Suppressor macrophage (primary cell): ENCODE data around the gene DCAF16.
A peak's percentile ranks its signal among the peaks of the same experiment; 100 is the strongest.

ENCODE experiments used
- DNase-seq, 4 experiments: peaks; one replicate each; pipeline ENCODE4 v3.0.0-alpha.2; 2020 to 2022

The DCAF16 gene

DNA sequence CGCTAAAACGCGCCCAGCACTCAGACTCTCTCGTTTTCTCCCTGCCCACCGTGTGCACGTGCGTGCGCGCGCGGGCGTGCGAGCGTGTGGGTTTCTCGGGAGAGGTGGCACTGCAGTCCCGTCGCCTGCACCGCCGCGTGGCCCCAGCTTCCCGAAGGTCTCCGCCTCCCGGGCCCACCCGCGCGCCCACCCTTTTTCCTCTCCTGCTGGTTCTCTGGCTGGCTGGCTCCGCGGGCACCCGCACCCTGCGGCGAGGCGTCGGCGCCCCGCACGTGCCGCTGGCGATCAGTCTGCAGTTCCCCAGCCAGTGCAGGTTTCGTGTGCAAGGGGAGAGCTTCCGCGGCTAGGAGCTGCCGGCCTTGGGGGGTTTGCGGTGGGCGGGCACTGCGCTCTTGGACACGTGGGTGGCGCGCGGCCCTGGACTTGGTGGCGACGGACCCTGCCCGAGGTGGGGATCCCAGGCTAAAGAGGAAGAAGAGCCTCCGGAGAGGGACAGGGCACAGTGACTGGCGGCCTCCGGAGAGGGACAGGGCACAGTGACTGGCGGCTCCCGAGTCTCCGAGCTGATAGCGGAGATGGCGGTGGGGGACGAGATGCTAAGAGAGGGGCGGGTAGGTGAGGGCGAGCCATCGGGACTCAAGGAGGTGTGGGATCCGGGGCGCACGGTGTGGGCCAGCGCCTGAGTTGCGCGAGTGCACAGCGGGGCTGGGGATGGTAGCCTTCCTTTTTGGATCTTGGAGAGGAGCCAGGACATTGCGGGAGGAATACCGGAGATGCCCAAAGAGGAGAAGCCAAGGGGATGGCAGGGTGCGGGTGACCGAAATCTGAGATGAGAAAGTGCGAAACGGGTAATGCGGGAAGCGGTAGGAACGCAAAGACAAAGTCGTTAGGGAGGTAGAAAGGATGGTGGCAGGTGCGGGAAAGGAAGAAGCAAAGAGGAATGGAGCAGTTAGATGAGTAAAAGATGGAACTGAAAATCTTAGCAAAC is 29.0 kb downstream of the DCAF16 start, which contains the start of gene FAM184B:
TSS of gene FAM184B (minus strand) at position 322 of the 988 bp plus-strand sequence. CDS start 322 bp downstream, outside the sequence.
- DNase-seq, result peak in 3 of 4 experiments; percentile 15 to 25 (median 16)

DNA sequence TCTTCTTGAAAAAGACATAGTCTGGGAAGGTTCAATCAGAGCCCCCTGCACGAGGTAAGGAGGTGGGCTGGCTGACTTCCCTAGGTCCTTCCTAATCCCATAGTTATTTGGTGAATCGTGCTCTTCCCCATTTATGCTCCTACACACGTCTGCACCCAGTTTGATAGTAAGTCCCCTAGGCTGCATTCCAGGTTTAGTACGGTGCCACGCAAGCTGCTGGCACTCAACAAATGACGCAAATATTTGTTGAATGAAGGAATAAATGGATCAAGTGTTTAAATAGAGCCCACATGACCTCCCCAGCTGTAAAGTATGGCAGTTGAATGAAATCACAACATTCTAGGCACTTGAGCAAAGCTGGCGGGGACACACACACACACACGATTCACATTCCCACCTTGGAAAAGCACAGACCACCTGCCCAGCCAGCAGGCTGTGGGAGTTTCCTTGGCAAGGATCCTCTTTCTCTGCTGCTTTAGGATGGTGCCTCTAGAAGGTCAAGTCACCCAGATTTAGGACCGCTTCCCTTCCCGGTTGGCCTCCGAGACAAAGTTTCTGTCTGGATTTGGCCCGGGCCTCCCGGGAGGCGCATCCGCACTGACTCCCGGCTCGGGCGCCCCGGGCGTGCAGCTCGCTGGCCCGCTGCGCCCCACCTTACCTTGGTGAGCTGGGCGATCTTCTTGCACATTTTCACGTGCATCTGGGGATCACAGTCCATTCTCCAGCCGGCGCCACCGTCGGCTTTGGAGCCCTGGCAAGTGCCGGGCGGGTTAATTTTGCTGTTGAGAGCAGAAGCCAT is 29.9 kb downstream of the DCAF16 start:
- DNase-seq, result peak in 1 of 4 experiments; percentile 11

DNA sequence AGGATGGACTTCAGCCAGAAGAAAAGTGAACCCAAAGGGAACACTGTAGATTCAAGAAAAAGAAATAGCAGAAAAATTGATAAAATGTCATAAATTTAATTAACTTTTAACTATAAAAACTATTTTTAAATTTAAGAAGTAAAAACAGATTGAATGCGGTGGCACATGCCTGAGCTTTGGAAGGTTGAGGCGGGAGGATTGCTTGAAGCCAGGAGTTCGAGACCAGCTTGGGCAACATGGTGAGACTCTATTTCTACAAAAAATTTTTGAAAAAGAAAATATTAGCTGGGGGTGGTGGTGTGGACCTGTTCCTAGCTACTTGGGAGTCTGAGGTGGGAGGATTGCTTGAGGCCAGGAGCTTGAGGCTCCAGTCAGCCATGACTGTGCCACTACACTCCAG is 32.1 kb downstream of the DCAF16 start:
- DNase-seq, result no peak

DNA sequence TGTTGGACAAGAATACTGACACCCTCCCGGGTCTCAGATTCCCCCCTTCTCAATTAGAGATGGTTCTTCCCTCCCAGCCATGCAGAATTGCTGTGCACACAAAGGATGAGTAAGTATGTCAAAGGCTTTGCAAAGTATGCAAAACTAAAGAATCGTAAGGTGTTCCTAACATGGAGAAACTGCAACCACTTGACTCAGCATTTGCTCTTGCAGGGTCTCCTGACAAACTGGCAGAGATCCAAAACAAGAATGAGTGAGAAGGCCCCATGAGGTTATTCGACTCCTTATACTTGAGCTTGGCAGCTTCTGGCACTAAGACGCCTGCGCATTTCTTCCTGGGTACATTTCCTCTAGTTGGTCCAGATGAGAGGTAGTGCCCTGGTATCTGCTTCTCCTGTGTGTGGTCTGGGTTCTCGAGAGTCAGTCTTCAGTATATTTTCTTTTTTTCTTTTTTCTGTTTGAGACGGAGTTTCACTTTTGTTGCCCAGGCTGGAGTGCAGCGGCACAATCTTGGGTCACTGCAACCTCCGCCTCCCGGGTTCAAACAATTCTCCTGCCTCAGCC is 37.3 kb downstream of the DCAF16 start:
- DNase-seq, result no peak

DNA sequence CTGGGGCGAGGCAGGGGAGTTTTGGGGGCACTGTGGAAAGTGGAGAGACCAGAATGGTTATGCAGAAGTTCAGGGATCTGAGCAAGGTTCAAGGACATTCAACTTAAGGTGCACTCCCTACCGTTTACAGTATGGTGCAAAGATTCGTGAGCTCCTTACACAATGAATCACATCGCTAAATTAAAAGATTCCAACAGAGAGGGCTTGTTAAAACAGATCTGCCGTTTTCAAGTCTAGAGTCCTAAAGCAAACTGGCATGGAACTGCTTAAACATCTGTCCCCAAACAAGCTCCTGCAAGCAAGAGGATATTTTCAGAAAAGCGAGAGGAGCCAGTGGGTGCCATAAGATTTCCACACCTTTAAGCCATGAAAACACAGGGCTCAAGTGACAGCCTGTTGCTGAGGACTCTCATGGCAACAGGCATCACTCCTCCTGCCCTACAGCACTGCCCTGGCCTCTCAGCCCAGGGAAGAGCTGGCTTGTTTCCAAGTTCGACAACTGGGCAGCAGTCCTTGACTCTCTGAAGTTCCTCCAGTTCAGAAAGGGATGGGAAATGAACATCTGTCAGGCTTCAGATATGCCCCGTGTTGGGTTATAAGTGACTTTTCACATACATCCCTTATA is 39.2 kb downstream of the DCAF16 start:
- no peak for DNase-seq

DNA sequence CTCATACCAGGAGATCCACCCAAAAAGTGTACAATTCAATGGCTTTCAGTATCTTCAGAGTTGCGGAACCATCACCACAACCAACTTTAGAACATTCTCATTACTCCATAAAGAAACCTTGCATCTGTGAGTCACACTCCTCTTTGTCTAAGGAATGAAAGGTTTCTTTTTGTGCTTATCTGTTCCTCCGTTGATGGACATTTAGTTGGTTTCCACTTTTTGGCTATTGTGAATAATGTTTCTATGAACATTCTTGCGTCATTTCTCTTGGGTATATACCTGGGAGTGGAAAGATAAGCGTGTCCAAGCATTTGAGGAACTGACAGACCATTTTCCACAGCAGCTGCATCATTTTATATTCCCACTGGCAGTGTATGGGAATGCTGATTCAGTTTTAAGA is 39.7 kb downstream of the DCAF16 start:
- DNase-seq, result no peak

DNA sequence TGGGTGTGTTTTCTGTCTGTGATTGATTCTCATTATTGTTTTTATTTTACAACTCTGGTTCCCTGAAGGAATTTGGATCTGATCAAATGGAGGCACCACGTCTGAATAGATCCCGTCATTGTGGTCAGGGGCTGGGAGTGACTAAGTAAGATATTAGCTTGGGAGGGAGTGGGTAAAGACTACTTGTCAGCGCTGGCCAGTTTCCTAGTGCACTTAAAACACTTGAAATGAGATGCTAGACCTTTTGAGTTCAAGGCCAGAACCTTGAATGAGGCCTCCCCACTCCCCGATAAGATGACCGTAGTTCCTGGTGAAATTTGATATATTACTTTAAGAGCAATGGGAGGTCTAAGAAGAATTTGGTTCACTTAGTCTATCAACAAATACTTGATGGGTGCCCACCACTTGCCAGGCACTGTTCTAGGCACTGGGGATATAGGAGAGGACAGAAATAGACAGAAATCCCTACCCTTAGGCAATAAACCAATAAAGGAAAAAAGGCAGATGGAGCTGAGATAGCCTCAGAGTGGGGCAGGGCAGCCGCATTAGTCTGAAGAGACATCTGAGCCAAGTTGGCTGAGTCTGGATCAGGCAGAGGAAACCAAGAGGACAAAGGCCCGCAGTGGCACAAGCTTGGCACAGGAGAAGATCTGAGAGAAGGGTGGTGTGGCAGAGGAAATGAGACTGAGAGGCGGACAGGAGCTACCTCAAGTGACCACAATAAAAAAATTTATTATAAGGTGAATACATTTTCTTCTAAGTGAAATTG is 41.0 kb downstream of the DCAF16 start:
- DNase-seq, result no peak

DNA sequence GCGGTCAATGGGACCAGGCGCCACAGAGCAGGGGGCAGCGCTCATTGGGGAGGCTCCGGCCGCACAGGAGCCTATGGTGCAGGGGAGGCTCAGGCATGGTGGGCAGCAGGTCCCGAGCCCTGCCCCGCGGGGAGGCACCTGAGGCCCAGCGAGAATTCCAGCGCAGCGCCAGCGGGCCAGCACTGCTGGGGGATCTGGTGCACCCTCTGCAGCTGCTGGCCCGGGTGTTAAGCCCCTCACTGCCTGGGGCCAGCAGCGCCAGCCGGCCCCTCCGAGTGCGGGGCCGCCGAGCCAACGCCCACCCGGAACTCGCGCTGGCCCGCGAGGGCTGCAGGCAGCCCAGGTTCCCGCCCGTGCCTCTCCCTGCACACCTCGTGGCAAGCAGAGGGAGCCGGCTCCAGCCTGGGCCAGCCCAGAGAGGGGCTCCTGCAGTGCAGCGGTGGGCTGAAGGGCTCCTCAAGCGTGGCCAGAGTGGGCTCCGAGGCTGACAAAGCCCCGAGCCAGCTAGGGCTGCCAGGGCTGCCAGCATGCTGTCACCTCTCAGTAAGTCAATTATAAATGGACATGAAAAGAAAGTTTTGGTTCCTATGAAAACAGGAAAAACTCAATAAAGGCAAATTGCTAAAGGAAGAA is 43.6 kb downstream of the DCAF16 start:
- no peak for DNase-seq

DNA sequence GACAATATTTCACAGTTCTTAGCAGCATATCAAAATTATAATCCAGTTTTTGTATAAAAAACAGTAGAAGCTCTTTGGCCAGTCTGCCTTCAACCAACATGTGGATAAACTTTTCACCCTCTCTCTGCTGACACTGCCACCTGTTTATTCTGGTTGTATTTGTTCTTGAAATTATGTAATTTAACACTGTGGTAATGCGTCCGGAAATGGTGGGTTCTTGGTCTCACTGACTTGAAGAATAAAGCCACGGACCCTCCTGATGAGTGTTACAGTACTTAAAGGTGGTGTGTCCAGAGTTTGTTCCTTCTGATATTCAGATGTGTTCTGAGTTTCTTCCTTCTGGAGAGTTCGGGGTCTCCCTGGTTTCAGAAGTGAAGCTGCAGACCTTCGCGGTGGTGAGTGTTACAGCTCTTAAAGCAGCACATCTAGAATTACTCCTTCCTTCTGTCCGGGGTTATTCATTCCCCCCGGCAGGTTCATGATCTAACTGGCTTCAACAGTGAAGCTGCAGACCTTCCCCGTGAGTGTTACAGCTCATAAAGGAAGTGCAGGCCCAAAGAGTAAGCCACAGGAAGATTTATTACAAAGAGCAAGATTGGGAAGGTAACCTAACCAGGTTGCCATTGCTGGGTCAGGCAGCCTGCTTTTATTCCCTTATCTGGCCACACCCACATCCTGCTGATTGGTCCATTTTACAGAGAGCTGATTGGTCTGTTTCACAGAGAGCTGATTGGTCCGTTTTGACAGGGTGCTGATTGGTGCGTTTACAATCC is 44.9 kb downstream of the DCAF16 start:
- no peak for DNase-seq

DNA sequence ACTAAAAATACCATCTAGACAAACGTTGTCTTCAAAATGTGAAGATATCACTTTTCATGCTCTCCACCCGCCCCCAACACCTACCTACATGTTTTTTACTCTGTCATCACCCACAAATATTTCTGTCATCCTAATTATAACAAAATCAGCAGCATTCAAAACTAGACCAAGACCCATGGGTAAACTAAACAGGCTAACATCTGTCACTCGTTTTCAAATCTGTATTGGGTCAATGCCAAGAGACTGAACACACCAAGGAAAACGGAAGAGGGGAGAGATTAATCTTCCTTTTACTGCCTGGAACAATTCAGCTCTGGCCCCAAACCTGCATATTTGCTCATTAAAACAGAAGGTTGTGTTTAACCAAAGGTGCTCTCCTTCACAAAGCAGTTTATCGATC is 46.6 kb downstream of the DCAF16 start:
- DNase-seq, result no peak

DNA sequence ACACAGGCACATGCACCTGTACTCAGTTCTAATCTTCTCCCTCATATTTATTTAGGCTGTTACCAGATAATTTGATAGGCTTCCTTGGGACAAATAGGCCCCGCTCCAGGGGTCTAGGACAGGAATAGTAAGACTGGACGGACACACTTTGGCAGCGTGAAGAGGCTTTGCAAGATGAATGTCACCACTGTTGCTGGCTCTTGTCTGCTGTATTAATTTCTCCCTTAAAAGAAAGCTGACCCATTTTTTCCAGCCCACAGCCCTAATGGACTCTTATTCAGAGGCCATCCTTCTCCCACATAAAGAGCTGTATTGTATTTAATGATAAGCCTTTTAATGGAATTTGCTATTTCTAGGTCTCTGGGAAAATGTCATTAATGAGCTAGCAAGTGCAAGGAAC is 47.1 kb downstream of the DCAF16 start:
- DNase-seq, result no peak

DNA sequence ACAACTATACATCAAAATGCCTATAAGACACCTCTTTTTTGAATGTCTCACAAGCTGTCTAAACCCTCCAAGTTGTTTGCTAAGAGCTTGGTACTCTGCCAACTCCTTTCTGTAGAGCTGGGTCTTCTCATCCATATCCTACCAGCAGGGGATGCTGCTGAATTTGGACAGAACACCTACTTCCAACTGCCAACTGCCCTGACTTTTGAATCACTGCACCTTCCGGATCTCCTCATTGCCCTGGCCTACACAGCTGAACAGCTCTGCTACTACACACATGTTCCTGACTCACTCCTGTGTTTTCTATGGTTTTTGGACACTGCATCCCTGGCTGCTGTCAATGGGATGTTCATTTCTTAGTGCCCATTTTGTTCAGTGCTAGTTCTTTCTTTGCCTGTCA is 47.8 kb downstream of the DCAF16 start:
- no peak for DNase-seq

DNA sequence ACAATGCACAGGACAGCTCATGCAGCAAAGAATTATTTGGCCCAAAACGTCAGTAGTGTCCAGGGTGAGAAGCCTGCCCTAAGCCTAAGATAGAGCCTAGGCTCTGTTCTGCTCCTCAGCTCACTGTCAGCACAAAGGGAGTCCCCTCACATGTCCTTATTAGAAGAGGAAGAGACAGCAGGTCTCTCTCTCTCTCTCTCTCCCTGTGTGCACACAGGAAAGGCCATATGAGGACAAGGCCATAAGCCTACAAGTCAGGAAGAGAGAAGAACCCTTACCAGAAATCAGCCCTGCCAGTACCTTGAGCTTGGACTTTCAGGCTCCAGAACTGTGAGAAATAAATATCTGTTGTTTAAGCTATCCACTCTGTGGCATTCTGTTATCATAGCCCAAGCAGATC is 49.5 kb downstream of the DCAF16 start:
- DNase-seq, result peak in 2 of 4 experiments; percentile 6 to 12

DNA sequence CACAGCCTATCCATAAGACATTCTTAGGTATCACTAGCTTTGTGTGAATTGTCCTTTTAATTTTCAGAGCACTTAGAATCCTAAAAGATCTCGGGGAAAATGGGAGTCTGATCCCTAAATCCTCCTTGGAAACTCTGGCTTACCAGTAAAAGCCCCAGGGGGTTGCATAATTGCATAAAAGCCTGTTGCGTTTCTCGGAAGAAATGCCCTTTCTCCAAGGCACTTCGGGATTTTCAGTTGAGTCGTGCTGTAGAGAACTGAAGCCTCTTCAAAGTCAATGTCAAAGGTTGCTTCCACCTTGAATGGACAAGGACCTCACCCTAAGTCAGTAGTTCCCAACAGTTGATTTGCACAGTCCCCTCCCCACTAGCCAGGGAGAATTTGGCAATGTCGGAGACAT is 49.9 kb downstream of the DCAF16 start:
- DNase-seq, result no peak

DNA sequence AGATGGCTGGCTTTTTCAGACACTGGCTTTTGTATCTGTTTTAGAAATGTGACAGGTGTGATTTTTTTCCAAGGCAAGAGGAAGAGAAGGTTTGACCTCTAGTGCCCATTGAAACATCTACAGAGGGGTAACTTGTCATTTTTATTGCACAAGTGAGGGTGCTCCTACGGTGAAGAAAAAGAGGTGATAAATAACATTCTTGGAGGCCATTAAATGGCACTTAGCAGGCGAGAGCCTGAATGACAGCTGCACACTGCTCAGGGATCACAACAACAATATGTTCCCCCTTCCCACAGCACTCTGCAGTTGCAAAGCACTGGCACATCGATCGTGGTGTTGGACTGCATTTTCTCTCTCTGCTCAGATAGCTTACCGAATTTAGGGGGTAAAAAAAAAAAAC is 52.1 kb downstream of the DCAF16 start:
- DNase-seq, result no peak

DNA sequence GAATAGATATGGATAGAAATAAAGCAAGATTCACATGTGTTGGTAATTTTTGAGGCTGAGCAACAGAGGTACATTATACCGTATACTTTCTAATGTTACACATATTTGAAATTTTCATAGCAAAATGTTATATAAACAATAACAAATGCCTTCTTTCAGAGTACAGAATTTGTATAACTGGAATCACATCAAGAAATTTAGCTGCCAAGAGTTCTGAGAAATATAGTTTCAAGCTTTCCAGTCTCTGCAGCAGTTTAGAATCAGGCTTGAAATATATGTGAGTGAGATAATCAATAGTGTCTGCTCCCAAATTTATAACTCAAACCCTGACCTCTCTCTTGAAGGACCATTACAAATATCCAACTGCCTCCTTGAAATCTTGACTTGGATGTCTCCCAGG is 52.9 kb downstream of the DCAF16 start:
- DNase-seq, result no peak

DNA sequence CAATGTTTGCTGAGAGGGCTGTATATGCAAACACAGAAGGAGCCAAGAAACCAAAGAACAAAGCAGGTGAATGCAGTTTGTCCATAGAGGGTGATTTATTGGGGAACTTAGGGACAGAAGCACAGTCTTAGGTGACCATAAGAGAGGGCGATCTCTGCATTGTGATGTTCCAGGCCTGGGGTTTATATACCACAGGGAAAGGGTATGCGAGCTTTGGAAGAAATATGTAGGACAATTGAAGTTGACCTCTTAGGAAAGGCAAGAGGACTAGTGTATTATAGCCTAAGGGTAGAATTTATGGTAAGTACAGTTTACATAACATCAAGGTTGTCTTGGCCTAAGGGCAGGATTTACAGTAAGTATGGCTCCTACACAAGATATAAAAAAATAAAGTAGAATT is 56.9 kb downstream of the DCAF16 start:
- no peak for DNase-seq
